Activated naive CD4-positive, alpha-beta T cell treated with anti-CD3 and anti-CD28 coated beads, Interleukin-2, amount 10 ng/mL, durations not matched to agents 7 days and 5 days (primary cell): ENCODE measurements around the gene FAM53A.
"Not testable (repeated sequence)": the region's sequence is repeated elsewhere in the genome, so short reads cannot be mapped to it uniquely, and the experiment has no call there.

ENCODE experiments used
- CTCF ChIA-PET: fragments of 350-600 bp; sonication (Branson Sonifier 250); formaldehyde crosslinking; loops from one replicate; lab custom pipeline; 2021; ENCODE audit warnings: antibody characterized with exemption; lab: Charles Lee
- DNase-seq: peaks from one replicate; pipeline ENCODE4 v3.0.0-alpha.2; 2020
- H3K27ac Mint-ChIP-seq: one replicate; pipeline ENCODE4 v1.8.0; 2021; ENCODE audit warnings: mild to moderate bottlenecking, moderate library complexity, mixed read lengths
- H3K27me3 Mint-ChIP-seq: one replicate; pipeline ENCODE4 v1.8.0; 2021; ENCODE audit warnings: mild to moderate bottlenecking, mixed read lengths
- H3K36me3 Mint-ChIP-seq: one replicate; pipeline ENCODE4 v1.8.0; 2021; ENCODE audit warnings: mixed read lengths
- H3K4me1 Mint-ChIP-seq: one replicate; pipeline ENCODE4 v1.8.0; 2021; ENCODE audit warnings: mixed read lengths
- H3K4me3 Mint-ChIP-seq: one replicate; pipeline ENCODE4 v1.8.0; 2021; ENCODE audit warnings: mild to moderate bottlenecking, moderate library complexity, mixed read lengths
- H3K9me3 Mint-ChIP-seq: one replicate; pipeline ENCODE4 v1.8.0; 2021; ENCODE audit warnings: mixed read lengths

FAM53A gene

GRCh38 chr4:1655081-1655480 is 29.0 kb downstream of the FAM53A start:
- Mint-ChIP-seq H3K9me3 (peaks cover 4% of the 10 kb centered on the region), H3K4me1 (no peaks in the 10 kb centered on the region), H3K36me3 (no peaks in the 10 kb centered on the region), H3K27me3 (no peaks in the 10 kb centered on the region), H3K27ac (no peak overlapping the region), H3K4me3 (no peak overlapping the region)
- DNase-seq = no peak
- CTCF ChIA-PET = no interaction called here

GRCh38 chr4:1654216-1654955 is 29.7 kb downstream of the FAM53A start:
- peaks cover 5% of the 10 kb centered on the region for H3K9me3 Mint-ChIP-seq
- no peaks in the 10 kb centered on the region for H3K27me3 Mint-ChIP-seq
- CTCF ChIA-PET = no interaction called here
- H3K4me3 Mint-ChIP-seq = no peak overlapping the region
- H3K27ac Mint-ChIP-seq = no peak overlapping the region
- H3K4me1 Mint-ChIP-seq = no peaks in the 10 kb centered on the region
- DNase-seq = no peak
- no peaks in the 10 kb centered on the region for H3K36me3 Mint-ChIP-seq

GRCh38 chr4:1653776-1654175 is 30.3 kb downstream of the FAM53A start:
- H3K4me3 Mint-ChIP-seq = no peak overlapping the region
- no peak overlapping the region for H3K27ac Mint-ChIP-seq
- no peaks in the 10 kb centered on the region for H3K27me3 Mint-ChIP-seq
- no peak for DNase-seq
- no peaks in the 10 kb centered on the region for H3K36me3 Mint-ChIP-seq
- H3K4me1 Mint-ChIP-seq = no peaks in the 10 kb centered on the region
- CTCF ChIA-PET = no interaction called here
- peaks cover 5% of the 10 kb centered on the region for H3K9me3 Mint-ChIP-seq

GRCh38 chr4:1652088-1652487 is 32.0 kb downstream of the FAM53A start:
- Mint-ChIP-seq H3K36me3 (no peaks in the 10 kb centered on the region), H3K9me3 (peaks cover 5% of the 10 kb centered on the region), H3K4me1 (peaks cover 9% of the 10 kb centered on the region), H3K27ac (no peak overlapping the region), H3K27me3 (no peaks in the 10 kb centered on the region), H3K4me3 (no peak overlapping the region)
- CTCF ChIA-PET = no interaction called here
- no peak for DNase-seq

DNA sequence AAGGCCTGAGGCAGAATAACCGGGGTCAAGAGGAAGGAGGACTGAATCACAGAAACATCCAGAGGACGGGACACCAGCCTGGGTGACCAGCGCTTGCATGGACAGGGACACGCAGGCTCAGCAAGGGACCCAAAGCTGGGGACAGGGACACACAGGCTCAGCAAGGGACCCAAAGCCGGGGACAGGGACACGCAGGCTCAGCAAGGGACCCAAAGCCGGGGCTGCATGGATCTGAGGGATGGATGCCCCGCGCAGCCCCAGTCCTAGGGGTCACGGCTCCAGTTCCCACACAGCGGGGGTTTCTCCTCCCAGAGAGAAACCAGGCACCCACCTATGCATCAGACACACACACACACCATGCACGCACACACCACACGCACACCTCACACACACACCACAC is 32.5 kb downstream of the FAM53A start:
- no peak overlapping the region for H3K4me3 Mint-ChIP-seq
- no peak for DNase-seq
- no peak overlapping the region for H3K27ac Mint-ChIP-seq
- H3K9me3 Mint-ChIP-seq = peaks cover 5% of the 10 kb centered on the region
- no peaks in the 10 kb centered on the region for H3K27me3 Mint-ChIP-seq
- H3K36me3 Mint-ChIP-seq = no peaks in the 10 kb centered on the region
- H3K4me1 Mint-ChIP-seq = peaks cover 9% of the 10 kb centered on the region
- CTCF ChIA-PET = no interaction called here

DNA sequence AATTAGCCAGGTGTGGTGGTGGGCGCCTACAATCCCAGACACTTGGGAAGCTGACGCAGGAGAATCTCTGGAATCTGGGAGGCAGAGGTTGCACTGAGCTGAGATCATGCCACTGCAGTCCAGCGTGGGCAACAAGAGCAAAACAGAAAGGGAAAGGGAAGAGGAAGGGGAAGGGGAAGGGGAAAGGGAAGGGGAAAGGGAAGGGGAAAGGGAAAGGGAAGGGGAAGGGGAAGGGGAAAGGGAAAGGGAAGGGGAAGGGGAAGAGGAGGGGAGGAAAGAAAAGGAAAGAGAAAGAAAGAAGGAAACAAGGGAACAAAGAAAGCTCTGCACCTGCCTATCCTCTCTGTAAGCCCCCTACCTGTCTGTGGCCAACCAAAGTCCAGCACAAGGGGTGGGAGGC is 35.2 kb downstream of the FAM53A start:
- Mint-ChIP-seq H3K4me1 (peaks cover 9% of the 10 kb centered on the region), H3K36me3 (no peaks in the 10 kb centered on the region), H3K27ac (no peak overlapping the region), H3K4me3 (no peak overlapping the region), H3K27me3 (no peaks in the 10 kb centered on the region), H3K9me3 (peaks cover 5% of the 10 kb centered on the region)
- CTCF ChIA-PET = no interaction called here
- DNase-seq = no peak

- no peaks in the 10 kb centered on the region for H3K27me3 Mint-ChIP-seq
- H3K9me3 Mint-ChIP-seq = peaks cover 5% of the 10 kb centered on the region
- CTCF ChIA-PET = interaction anchor here (0.6 kb wide), 1 partner anchor 101 kb away, joined by 4 read pairs; no protein-coding TSS in a partner anchor
Observed at GRCh38 chr4:1647432-1647831, 36.7 kb downstream of the FAM53A start.

DNA sequence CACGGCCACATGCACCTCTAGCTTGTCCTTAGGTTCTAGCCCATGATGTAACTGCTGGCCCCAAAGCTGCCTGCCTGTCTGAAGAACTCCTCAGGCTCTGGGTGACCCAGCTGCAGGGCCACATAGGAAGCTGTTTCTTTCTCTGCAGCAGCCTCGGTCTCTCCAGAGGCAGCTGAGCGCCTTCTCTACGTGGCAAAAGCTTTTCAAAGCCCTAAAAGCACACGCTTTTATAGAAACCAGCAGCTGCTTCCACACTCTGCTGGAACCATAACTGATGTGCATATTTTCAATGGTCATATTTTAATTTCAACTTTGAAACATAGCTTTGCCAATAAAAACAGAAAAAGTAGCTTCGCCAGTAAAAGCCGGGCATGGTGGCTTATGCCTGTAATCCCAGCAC is 37.4 kb downstream of the FAM53A start:
- no peak for DNase-seq
- CTCF ChIA-PET = no interaction called here
- Mint-ChIP-seq H3K9me3 (peaks cover 5% of the 10 kb centered on the region), H3K27me3 (no peaks in the 10 kb centered on the region), H3K4me1 (peaks cover 9% of the 10 kb centered on the region), H3K27ac (no peak overlapping the region), H3K36me3 (no peaks in the 10 kb centered on the region), H3K4me3 (no peak overlapping the region)

More at GRCh38 chr4:1647432-1647831, 36.7 kb downstream of the FAM53A start:
- H3K27ac Mint-ChIP-seq = no peak overlapping the region
- no peaks in the 10 kb centered on the region for H3K36me3 Mint-ChIP-seq
- H3K4me1 Mint-ChIP-seq = peaks cover 9% of the 10 kb centered on the region
- H3K4me3 Mint-ChIP-seq = no peak overlapping the region
- no peak for DNase-seq

DNA sequence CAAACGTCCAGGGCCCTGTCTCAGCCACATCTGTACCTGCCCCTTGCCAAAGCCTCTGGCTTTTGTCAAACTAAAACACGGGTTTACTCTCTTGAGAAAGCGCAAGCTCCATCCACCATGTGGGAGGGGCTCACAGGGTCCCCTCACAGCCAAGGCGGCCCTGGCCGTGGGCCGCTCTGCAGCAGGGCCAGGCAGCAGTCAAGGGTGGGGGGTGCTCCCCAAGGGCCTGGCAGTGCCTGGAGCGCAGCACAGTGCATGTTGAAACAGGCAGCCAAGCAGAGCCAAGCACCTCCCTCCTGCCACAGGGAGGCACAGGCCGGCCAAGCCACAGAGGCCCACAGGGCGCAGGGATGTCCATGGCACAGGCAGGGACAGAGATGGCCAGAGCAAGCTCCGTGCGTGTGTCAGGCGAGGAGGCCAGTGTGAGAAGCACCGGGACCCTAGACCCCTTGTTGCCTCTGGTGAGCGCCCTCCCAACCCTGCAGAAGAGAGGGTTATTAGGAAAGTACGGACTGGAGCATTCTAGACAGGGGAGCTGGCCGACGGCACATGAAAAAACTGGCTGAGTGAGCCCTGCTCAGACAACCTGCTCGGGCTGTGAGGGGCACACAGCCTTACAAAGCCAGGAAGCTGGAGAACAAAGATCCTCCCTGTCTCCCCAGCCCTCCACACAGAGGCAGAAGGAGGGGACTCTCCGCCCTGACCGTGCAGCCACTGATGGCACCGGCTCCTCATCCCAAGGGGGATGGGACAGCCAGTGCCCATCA is 39.0 kb downstream of the FAM53A start:
- DNase-seq = no peak
- no peak overlapping the region for H3K27ac Mint-ChIP-seq
- H3K36me3 Mint-ChIP-seq = no peaks in the 10 kb centered on the region
- CTCF ChIA-PET = no interaction called here
- H3K27me3 Mint-ChIP-seq = no peaks in the 10 kb centered on the region
- H3K4me1 Mint-ChIP-seq = peaks cover 9% of the 10 kb centered on the region
- peaks cover 1% of the 10 kb centered on the region for H3K9me3 Mint-ChIP-seq
- no peak overlapping the region for H3K4me3 Mint-ChIP-seq

DNA sequence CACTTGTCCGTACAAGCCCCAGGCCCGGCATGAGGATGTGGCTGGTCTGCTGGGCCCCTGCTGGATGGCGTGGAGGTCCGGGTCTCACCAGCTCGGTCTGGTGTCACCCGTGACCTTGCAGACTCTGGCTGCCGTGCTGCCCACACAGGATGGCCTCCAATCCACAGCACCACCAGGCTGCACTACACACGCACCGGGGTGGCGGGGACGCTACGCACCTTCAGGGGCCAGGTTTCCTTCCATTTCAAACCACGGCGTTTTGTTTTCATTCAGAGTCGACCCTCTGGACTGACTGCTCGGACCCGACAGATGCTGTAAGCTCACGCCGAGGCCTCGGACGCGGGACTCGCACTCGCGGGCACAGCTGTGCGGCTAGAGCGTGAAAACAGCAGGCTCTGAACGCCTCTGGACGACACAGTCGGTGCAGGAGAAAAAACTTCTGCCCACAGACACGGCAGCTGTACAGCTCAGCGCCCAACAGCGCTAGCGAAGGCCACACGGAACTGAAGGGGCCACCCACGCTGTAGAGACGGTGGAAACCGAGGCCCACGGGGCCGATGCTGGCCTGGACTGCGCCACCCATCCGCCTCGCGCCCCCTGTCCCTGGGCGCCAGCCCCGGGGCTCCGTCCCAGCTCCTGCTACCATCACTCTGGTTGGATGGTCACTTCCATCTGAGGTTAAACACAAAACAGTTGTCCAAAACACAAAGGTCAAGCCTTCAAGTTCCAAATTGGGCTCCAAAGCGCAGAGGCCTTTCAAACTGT is 40.0 kb downstream of the FAM53A start:
- peaks cover 9% of the 10 kb centered on the region for H3K4me1 Mint-ChIP-seq
- no peaks in the 10 kb centered on the region for H3K36me3 Mint-ChIP-seq
- no peak overlapping the region for H3K27ac Mint-ChIP-seq
- CTCF ChIA-PET = no interaction called here
- no peak for DNase-seq
- H3K27me3 Mint-ChIP-seq = no peaks in the 10 kb centered on the region
- no peaks in the 10 kb centered on the region for H3K9me3 Mint-ChIP-seq
- no peak overlapping the region for H3K4me3 Mint-ChIP-seq

- no peaks in the 10 kb centered on the region for H3K27me3 Mint-ChIP-seq
- no peaks in the 10 kb centered on the region for H3K9me3 Mint-ChIP-seq
- no peak overlapping the region for H3K4me3 Mint-ChIP-seq
- no peaks in the 10 kb centered on the region for H3K36me3 Mint-ChIP-seq
- no peak for DNase-seq
- H3K4me1 Mint-ChIP-seq = peaks cover under 1% of the 10 kb centered on the region
- H3K27ac Mint-ChIP-seq = no peak overlapping the region
- CTCF ChIA-PET = interaction anchor here (1.0 kb wide), 1 partner anchor 13 kb away, joined by 3 read pairs; no protein-coding TSS in a partner anchor
Observed at GRCh38 chr4:1642196-1642951, 41.7 kb downstream of the FAM53A start.

DNA sequence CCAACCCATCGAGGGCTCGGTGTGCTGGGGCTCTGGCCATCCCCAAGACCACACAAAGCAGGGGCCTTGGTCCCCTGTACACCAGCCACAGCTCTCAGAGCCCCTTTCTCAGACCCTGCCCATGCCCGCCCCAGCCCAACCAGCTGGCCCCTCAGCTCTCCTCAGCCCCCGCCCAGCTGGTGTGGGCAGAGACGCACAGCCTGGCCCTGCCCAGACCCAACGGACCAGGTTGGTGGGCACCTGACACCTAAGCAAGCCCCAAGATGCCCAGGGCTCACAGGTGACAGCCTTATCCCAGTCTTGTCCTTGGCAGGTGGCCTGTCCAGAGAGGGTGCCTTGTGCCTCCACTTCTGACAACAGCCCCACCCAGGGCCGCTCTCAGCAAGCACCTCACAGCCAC is 42.4 kb downstream of the FAM53A start:
- no peaks in the 10 kb centered on the region for H3K9me3 Mint-ChIP-seq
- H3K4me1 Mint-ChIP-seq = no peaks in the 10 kb centered on the region
- H3K4me3 Mint-ChIP-seq = no peak overlapping the region
- no peaks in the 10 kb centered on the region for H3K27me3 Mint-ChIP-seq
- peak overlapping the region; percentile 45 for H3K27ac Mint-ChIP-seq
- no peaks in the 10 kb centered on the region for H3K36me3 Mint-ChIP-seq
- CTCF ChIA-PET = no interaction called here
- DNase-seq = no peak

GRCh38 chr4:1640716-1641503 is 43.2 kb downstream of the FAM53A start:
- DNase-seq, H3K27ac Mint-ChIP-seq, H3K4me1 Mint-ChIP-seq, CTCF ChIA-PET, H3K27me3 Mint-ChIP-seq, H3K36me3 Mint-ChIP-seq, H3K9me3 Mint-ChIP-seq, H3K4me3 Mint-ChIP-seq: not testable (repeated sequence)
